Neural crest cell (in vitro differentiated cells): ENCODE data around the gene F11R. TPM values are rescaled to one million over a fixed set of nuclear protein-coding genes. Genes with fewer than 3 reads are reported as not detected.
"Not testable (repeated sequence)": the region's sequence is repeated elsewhere in the genome, so short reads cannot be mapped to it uniquely, and the experiment has no call there.

Source experiments
- DNase-seq: peaks from one replicate; pipeline ENCODE4 v3.0.0; 2021; ENCODE audit warnings: low read depth, mixed read lengths, low spot score
- H3K27ac Mint-ChIP-seq: one replicate; pipeline ENCODE4 v1.8.0; 2021; ENCODE audit warnings: mild to moderate bottlenecking, mixed read lengths; ENCODE audit not compliant: unreplicated experiment
- H3K27me3 Mint-ChIP-seq: 2 replicates; pipeline ENCODE4 v1.8.0; 2021; ENCODE audit warnings: low read depth, mild to moderate bottlenecking, mixed read lengths
- H3K36me3 Mint-ChIP-seq: 2 replicates; pipeline ENCODE4 v1.8.0; 2021; ENCODE audit warnings: low read depth, mild to moderate bottlenecking, mixed read lengths
- H3K4me1 Mint-ChIP-seq: 2 replicates; pipeline ENCODE4 v1.8.0; 2021; ENCODE audit warnings: mixed read lengths
- H3K4me3 Mint-ChIP-seq: one replicate; pipeline ENCODE4 v1.8.0; 2021; ENCODE audit warnings: mild to moderate bottlenecking, mixed read lengths
- H3K9me3 Mint-ChIP-seq: 2 replicates; pipeline ENCODE4 v1.8.0; 2021; ENCODE audit warnings: mixed read lengths
- CTCF ChIP-seq: fragments of 200-600 bp; sonication (generic); conservative IDR thresholded peaks from 2 replicates; pipeline ENCODE4 v1.5.0; 2021; ENCODE audit warnings: antibody characterized with exemption, mild to moderate bottlenecking
- total RNA-seq: library from RNA; stranded (reverse); gene quantifications from 2 replicates; pipeline ENCODE4 v1.2.1, GENCODE V29; 2021

The F11R gene
- total RNA-seq, 1 donor from 2014 or later: 3.5 TPM

- Mint-ChIP-seq H3K27ac (no peak overlapping the region), H3K4me1 (peaks cover 19% of the 10 kb centered on the region), H3K27me3 (no peaks in the 10 kb centered on the region), H3K9me3 (no peaks in the 10 kb centered on the region), H3K36me3 (peaks cover 19% of the 10 kb centered on the region), H3K4me3 (peak overlapping the region; percentile 67)
- no peak for DNase-seq
- TF ChIP-seq CTCF: no peak
These were observed 16.9 kb upstream of the F11R start for GRCh38 chr1:161037661-161038522.

DNA sequence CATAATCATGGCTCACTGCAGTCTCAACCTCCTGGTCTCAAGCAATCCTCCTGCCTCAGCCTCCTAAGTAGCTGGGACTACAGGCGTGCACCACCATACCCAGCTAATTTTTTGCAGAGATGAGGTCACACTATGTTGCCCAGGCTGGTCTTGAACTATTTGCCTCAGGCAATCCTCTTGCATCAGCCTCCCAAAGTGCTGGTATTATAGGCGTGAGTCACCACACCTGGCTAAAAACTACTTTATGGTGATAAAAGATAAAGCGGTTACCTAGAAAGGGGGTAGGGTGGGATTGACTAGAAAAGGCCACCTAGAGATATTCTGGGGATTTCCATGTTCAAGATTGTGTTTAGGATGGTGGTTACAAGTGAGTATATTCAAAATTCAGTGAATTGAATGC is 12.8 kb upstream of the F11R start:
- DNase-seq: no peak
- H3K27ac Mint-ChIP-seq: no peak overlapping the region
- H3K9me3 Mint-ChIP-seq: no peaks in the 10 kb centered on the region
- peaks cover 9% of the 10 kb centered on the region for H3K4me1 Mint-ChIP-seq
- peaks cover 4% of the 10 kb centered on the region for H3K27me3 Mint-ChIP-seq
- H3K36me3 Mint-ChIP-seq: no peaks in the 10 kb centered on the region
- no peak for TF ChIP-seq CTCF
- H3K4me3 Mint-ChIP-seq: no peak overlapping the region

- no peaks in the 10 kb centered on the region for H3K36me3 Mint-ChIP-seq
- H3K4me3 Mint-ChIP-seq: no peak overlapping the region
- H3K9me3 Mint-ChIP-seq: no peaks in the 10 kb centered on the region
- H3K27me3 Mint-ChIP-seq: peaks cover 4% of the 10 kb centered on the region
- no peak for TF ChIP-seq CTCF
- H3K27ac Mint-ChIP-seq: no peak overlapping the region
- peaks cover 5% of the 10 kb centered on the region for H3K4me1 Mint-ChIP-seq
- no peak for DNase-seq
These were observed 11.5 kb upstream of the F11R start for GRCh38 chr1:161032409-161032808.

DNA sequence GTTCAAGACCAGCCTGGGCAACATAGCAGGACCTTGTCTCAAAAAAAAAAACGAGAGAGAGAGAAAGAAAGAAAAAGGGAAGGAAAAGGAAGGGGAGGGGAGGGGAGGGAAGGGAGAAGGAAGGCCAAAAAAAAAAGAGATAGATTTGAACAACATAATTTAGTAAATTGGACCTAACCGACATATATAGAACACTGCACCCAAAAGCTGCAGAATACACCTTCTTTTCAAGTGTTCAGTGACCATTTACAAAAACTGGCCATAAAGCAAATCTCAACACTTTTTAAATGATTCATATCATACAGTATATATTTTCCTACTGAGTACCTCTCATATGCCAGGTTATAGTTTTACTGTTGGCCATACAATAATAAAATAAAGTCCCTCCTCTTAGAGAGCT is 10.9 kb upstream of the F11R start:
- no peaks in the 10 kb centered on the region for H3K4me1 Mint-ChIP-seq
- no peaks in the 10 kb centered on the region for H3K9me3 Mint-ChIP-seq
- no peak overlapping the region for H3K4me3 Mint-ChIP-seq
- no peak for TF ChIP-seq CTCF
- H3K27ac Mint-ChIP-seq: no peak overlapping the region
- no peaks in the 10 kb centered on the region for H3K36me3 Mint-ChIP-seq
- H3K27me3 Mint-ChIP-seq: peaks cover 4% of the 10 kb centered on the region
- no peak for DNase-seq

DNA sequence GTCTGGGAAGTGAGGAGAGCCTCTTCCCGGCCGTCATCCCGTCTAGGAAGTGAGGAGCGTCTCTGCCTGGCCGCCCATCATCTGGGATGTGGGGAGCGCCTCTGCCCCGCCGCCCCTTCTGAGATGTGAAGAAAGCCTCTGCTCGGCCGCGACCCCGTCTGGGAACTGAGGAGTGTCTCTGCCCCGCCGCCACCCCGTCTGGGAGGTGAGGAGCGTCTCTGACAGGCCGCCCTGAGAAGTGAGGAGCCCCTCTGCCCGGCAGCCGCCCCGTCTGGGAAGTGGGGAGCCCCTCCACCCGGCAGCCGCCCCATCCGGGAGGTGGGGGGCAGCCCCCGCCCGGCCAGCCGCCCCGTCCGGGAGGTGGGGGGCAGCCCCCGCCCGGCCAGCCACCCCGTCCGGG is 8.5 kb upstream of the F11R start:
- H3K4me3 Mint-ChIP-seq, H3K36me3 Mint-ChIP-seq, H3K27me3 Mint-ChIP-seq, H3K27ac Mint-ChIP-seq, DNase-seq, H3K9me3 Mint-ChIP-seq, H3K4me1 Mint-ChIP-seq: not testable (repeated sequence)

- H3K27ac Mint-ChIP-seq, DNase-seq, H3K36me3 Mint-ChIP-seq, H3K4me1 Mint-ChIP-seq, H3K9me3 Mint-ChIP-seq, H3K4me3 Mint-ChIP-seq: not testable (repeated sequence)
- H3K27me3 Mint-ChIP-seq: peaks cover 15% of the 10 kb centered on the region
These were observed 6.0 kb upstream of the F11R start for GRCh38 chr1:161026954-161027353.

GRCh38 chr1:161022432-161022831 is 1.5 kb upstream of the F11R start:
- not testable (repeated sequence) for H3K27ac Mint-ChIP-seq, DNase-seq, H3K36me3 Mint-ChIP-seq, H3K9me3 Mint-ChIP-seq
- Mint-ChIP-seq H3K4me1 (peaks cover 21% of the 10 kb centered on the region), H3K27me3 (peaks cover 55% of the 10 kb centered on the region), H3K4me3 (peak overlapping the region; percentile 55)
